ENCODE data around the gene PJVK. TPM values are rescaled to one million over a fixed set of nuclear protein-coding genes. Genes with fewer than 3 reads are reported as not detected.

The PJVK gene
- total RNA-seq, 2 experiments from 2014 or later, result 3.2 to 4.6 TPM

DNA sequence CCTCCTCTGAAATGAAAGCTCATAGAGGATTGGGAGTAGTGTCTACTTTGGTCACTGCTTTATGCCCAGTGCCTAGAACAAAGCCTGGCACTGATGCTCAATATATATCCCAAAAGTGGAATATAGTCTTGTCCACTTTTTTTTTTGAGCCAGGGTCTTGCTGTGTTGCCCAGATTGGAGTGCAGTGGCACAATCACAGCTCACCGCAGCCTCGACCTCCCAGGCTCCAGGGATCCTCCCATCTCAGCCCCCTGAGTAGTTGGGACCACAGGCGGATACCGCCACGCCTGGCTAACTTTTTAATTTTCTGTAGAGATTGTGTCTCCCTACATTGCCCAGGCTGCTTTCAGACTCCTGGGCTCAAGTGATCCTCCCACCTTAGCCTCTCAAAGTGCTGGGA lies 23.4 kb downstream of the PJVK start:
- Mint-ChIP-seq H3K27ac (no peak overlapping the region), H3K4me3 (no peak overlapping the region), H3K9me3 (no peaks in the 10 kb centered on the region), H3K36me3 (ENCODE audit: low read depth) (peaks cover 2% of the 10 kb centered on the region), H3K27me3 (no peaks in the 10 kb centered on the region), H3K4me1 (ENCODE audit: low read depth) (peaks cover 13% of the 10 kb centered on the region)
- intact Hi-C loops (cut with micrococcal nuclease), result no loop called here
- POLR2A ChIA-PET, result no interaction called here
- DNase-seq, result no peak
- ATAC-seq, result no peak
- CTCF ChIA-PET, result interaction anchor here (1.9 kb wide), 1 partner anchor 60 kb away, joined by 5 read pairs; no protein-coding TSS in a partner anchor
- TF ChIP-seq, protein P1, sequence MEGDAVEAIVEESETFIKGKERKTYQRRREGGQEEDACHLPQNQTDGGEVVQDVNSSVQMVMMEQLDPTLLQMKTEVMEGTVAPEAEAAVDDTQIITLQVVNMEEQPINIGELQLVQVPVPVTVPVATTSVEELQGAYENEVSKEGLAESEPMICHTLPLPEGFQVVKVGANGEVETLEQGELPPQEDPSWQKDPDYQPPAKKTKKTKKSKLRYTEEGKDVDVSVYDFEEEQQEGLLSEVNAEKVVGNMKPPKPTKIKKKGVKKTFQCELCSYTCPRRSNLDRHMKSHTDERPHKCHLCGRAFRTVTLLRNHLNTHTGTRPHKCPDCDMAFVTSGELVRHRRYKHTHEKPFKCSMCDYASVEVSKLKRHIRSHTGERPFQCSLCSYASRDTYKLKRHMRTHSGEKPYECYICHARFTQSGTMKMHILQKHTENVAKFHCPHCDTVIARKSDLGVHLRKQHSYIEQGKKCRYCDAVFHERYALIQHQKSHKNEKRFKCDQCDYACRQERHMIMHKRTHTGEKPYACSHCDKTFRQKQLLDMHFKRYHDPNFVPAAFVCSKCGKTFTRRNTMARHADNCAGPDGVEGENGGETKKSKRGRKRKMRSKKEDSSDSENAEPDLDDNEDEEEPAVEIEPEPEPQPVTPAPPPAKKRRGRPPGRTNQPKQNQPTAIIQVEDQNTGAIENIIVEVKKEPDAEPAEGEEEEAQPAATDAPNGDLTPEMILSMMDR (IDR thresholded peaks at IDR 0.05), result no peak

DNA sequence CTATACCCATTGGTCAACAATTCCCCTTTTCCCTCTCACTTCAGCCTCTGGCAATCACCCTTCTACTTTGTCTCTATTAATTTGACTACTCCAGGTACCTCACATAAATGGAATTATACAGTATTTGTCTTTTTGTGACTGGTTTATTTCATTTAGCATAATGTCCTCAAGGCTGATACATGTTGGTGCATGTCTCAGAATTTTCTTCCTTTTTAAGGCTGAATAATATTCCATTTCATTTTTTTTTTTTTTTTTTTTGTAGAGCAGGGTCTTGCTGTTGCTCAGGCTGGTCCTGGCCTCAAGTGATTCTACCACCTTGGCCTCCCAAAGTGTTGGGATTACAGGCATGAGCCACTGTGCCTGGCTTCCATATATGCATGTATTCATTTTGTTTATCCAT lies 25.3 kb downstream of the PJVK start:
- ChIA-PET POLR2A (interaction anchor here (1.6 kb wide), 1 partner anchor 25 kb away, joined by 3 read pairs; the partner anchor contains the start of genes PJVK and PRKRA), CTCF (interaction anchor here (1.9 kb wide), 1 partner anchor 62 kb away, joined by 5 read pairs; no protein-coding TSS in a partner anchor)
- Mint-ChIP-seq H3K9me3 (no peaks in the 10 kb centered on the region), H3K4me1 (ENCODE audit: low read depth) (peaks cover 20% of the 10 kb centered on the region), H3K36me3 (ENCODE audit: low read depth) (peaks cover 2% of the 10 kb centered on the region), H3K27me3 (no peaks in the 10 kb centered on the region), H3K27ac (no peak overlapping the region), H3K4me3 (peak overlapping the region; percentile 21)
- ATAC-seq (no peak), DNase-seq (no peak)
- TF ChIP-seq, protein P1 (IDR thresholded peaks at IDR 0.05), result no peak
- intact Hi-C loops (cut with micrococcal nuclease), result no loop called here

DNA sequence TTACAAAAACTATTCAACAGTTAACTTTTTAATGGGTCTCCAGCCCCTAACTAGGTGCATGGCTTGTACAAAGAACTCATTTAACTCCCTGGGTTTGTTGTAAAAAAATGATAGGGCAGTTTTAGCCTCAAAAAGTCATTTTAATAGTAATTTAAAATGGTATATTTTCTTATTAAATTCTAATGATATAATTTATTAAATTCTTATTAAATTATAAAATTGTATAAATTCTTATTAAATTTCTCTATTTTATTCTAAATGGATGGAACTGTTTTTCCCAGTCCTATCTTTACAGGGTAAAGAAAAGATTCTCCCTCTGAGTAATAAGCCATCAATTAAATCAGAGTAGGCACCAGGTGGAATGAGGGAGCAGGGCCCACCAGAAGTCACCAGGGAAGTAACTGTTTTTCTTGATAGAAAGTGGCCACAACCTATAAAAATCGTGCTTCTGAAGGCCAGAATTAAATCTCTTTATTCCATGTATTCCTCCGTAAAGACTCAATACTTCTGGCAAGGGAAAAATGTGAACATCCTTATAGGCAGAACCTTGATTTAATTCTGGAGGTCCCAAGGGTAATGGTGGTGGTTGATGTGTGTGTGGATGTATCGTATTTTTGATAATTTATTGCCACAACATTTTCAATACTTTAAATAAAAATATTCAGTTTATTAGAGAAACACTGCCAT lies 26.4 kb downstream of the PJVK start:
- no peaks in the 10 kb centered on the region for H3K27me3 Mint-ChIP-seq
- TF ChIP-seq, protein P1 (IDR thresholded peaks at IDR 0.05), result no peak
- ChIA-PET POLR2A (interaction anchor here (1.6 kb wide), 1 partner anchor 26 kb away, joined by 3 read pairs; the partner anchor contains the start of genes PJVK and PRKRA), CTCF (interaction anchor here (2.3 kb wide), 1 partner anchor 27 kb away, joined by 9 read pairs; the partner anchor contains the start of genes PJVK and PRKRA)
- intact Hi-C loops (cut with micrococcal nuclease), result no loop called here
- H3K9me3 Mint-ChIP-seq, result no peaks in the 10 kb centered on the region
- H3K27ac Mint-ChIP-seq, result peak overlapping the region; percentile 95
- H3K4me3 Mint-ChIP-seq, result peak overlapping the region; percentile 83
- DNase-seq (no peak), ATAC-seq (no peak)
- H3K4me1 Mint-ChIP-seq (ENCODE audit: low read depth), result peaks cover 31% of the 10 kb centered on the region
- H3K36me3 Mint-ChIP-seq (ENCODE audit: low read depth), result peaks cover 3% of the 10 kb centered on the region

DNA sequence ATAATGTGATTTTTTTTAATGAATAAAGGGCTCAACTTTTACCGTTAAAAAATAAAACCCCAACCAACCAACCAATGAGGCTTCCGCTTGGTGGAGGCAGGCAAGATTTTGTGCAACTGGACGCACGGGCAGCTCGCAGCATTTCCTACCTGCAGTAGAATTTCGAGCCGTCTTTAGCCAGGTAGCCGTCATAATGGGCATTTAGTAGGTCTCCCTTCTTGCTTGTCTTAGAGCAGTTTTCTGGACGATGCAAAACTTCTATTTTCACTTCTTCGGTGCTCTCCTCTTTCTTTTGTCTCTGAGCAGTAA lies 26.9 kb downstream of the PJVK start:
- TF ChIP-seq, protein P1 (IDR thresholded peaks at IDR 0.05), result no peak

More for the DNA sequence above, 26.9 kb downstream of the PJVK start:
- H3K36me3 Mint-ChIP-seq (ENCODE audit: low read depth), result peaks cover 4% of the 10 kb centered on the region
- DNase-seq (peak; percentile 25), ATAC-seq (no peak)
- peak overlapping the region; percentile 95 for H3K27ac Mint-ChIP-seq
- intact Hi-C loops (cut with micrococcal nuclease), result no loop called here
- H3K4me3 Mint-ChIP-seq, result peak overlapping the region; percentile 83
- peaks cover 36% of the 10 kb centered on the region for H3K4me1 Mint-ChIP-seq (ENCODE audit: low read depth)
- CTCF ChIA-PET, result interaction anchor here (1.2 to 2.3 kb wide), 2 partner anchors 27 to 40 kb away, joined by 3 to 9 read pairs; partner anchors contain the start of genes PJVK and PRKRA
- POLR2A ChIA-PET, result interaction anchor here (1.6 kb wide), 1 partner anchor 27 kb away, joined by 3 read pairs; the partner anchor contains the start of genes PJVK and PRKRA
- H3K27me3 Mint-ChIP-seq, result no peaks in the 10 kb centered on the region
- no peaks in the 10 kb centered on the region for H3K9me3 Mint-ChIP-seq

All from activated CD8-positive, alpha-beta T cell treated with anti-CD3 and anti-CD28 coated beads for 36 hours (primary cell).